OCI-LY3 (cell line): ENCODE results near the gene ERBB3.
"Not testable (repeated sequence)": the region's sequence is repeated elsewhere in the genome, so short reads cannot be mapped to it uniquely, and the experiment has no call there.

Experiments
- H2AFZ ChIP-seq: fragments of 200-600, 300-600 bp; shearing (Covaris generic); 2 replicates; pipeline ENCODE4 v1.6.0; 2014; ENCODE audit warnings: antibody characterized with exemption, low read depth, low read length
- H3K27ac ChIP-seq: fragments of 200-600, 300-600 bp; sonication (generic); 2 replicates; pipeline ENCODE4 v1.5.1; 2014; ENCODE audit warnings: mild to moderate bottlenecking, low read length, moderate library complexity, mixed read lengths
- H3K27me3 ChIP-seq: fragments of 200-600, 300-600 bp; sonication (generic); 2 replicates; pipeline ENCODE4 v1.6.1; 2014; ENCODE audit warnings: low read depth, low read length, mixed read lengths
- H3K36me3 ChIP-seq: fragments of 200-600, 300-600 bp; sonication (generic); replicated peaks from 2 replicates; pipeline ENCODE3; 2014; ENCODE audit warnings: low read depth, low read length, mixed read lengths
- H3K4me1 ChIP-seq: fragments of 300-600, 200-600 bp; sonication (generic); 2 replicates; pipeline ENCODE4 v1.6.1; 2014; ENCODE audit warnings: low read length, mixed read lengths
- H3K4me2 ChIP-seq: fragments of 200-600, 300-600 bp; sonication (generic); 2 replicates; pipeline ENCODE4 v1.6.1; 2014; ENCODE audit warnings: low read length, mixed read lengths
- H3K4me3 ChIP-seq: fragments of 300-600, 200-600 bp; sonication (generic); 2 replicates; pipeline ENCODE4 v1.5.1; 2014; ENCODE audit warnings: antibody characterized with exemption, mild to moderate bottlenecking, low read length, moderate library complexity
- H3K79me2 ChIP-seq: fragments of 300-600, 200-600 bp; shearing (Covaris generic); 2 replicates; pipeline ENCODE4 v1.6.1; 2014; ENCODE audit warnings: mild to moderate bottlenecking, low read length, mixed read lengths
- H3K9ac ChIP-seq: fragments of 300-600, 200-600 bp; shearing (Covaris generic); 2 replicates; pipeline ENCODE4 v1.6.0; 2014; ENCODE audit warnings: mild to moderate bottlenecking, low read length, moderate library complexity
- H3K9me3 ChIP-seq: fragments of 200-600, 300-600 bp; shearing (Covaris generic); 2 replicates; pipeline ENCODE4 v1.6.1; 2014; ENCODE audit warnings: low read length, mixed read lengths; ENCODE audit not compliant: insufficient read depth
- H4K20me1 ChIP-seq: fragments of 200-600, 300-600 bp; sonication (generic); 2 replicates; pipeline ENCODE4 v1.6.1; 2016; ENCODE audit warnings: low read length, mixed read lengths; ENCODE audit not compliant: insufficient read depth
- EZH2phosphoT487 ChIP-seq: fragments of 200-600 bp; shearing (Covaris generic); IDR thresholded peaks from 2 replicates; pipeline ENCODE4 v1.6.1; 2018; ENCODE audit warnings: antibody characterized with exemption, mixed run types, low read depth
- TF ChIP-seq, protein P1 (sequence below): fragments of 200-600, 300-600 bp; sonication (generic); IDR thresholded peaks from 2 replicates; pipeline ENCODE4 v1.5.1; 2014; ENCODE audit warnings: antibody characterized with exemption, low read length, low read depth

The ERBB3 gene

DNA sequence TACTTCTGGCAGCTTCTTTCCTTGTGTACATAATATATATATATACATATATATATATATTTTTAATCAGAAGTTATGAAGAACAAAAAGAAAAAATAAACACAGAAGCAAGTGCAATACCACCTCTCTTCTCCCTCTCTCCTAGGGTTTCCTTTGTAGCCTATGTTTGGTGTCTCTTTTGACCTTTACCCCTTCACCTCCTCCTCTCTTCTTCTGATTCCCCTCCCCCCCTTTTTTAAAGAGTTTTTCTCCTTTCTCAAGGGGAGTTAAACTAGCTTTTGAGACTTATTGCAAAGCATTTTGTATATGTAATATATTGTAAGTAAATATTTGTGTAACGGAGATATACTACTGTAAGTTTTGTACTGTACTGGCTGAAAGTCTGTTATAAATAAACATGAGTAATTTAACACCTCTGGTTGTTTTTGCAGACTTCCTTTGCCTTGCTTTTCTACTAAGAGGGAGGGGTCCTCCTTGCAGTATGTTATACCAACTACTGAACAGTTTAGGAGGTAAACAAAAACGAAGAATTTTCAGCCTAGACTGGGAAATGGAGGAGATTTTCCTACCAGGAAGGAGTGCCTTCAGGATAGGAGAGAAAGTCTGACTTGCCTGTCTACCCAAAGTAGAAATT, 41.8 kb upstream of the ERBB3 start:
- H3K9me3 ChIP-seq, result no peaks in the 10 kb centered on the region
- H3K79me2 ChIP-seq, result peaks cover 14% of the 10 kb centered on the region
- no peak overlapping the region for H3K4me2 ChIP-seq
- no peaks in the 10 kb centered on the region for H3K27me3 ChIP-seq
- H3K27ac ChIP-seq, result no peak overlapping the region
- H3K4me1 ChIP-seq, result peaks cover 10% of the 10 kb centered on the region
- H4K20me1 ChIP-seq, result peaks cover 7% of the 10 kb centered on the region
- no peak overlapping the region for H3K4me3 ChIP-seq
- TF ChIP-seq, protein P1, sequence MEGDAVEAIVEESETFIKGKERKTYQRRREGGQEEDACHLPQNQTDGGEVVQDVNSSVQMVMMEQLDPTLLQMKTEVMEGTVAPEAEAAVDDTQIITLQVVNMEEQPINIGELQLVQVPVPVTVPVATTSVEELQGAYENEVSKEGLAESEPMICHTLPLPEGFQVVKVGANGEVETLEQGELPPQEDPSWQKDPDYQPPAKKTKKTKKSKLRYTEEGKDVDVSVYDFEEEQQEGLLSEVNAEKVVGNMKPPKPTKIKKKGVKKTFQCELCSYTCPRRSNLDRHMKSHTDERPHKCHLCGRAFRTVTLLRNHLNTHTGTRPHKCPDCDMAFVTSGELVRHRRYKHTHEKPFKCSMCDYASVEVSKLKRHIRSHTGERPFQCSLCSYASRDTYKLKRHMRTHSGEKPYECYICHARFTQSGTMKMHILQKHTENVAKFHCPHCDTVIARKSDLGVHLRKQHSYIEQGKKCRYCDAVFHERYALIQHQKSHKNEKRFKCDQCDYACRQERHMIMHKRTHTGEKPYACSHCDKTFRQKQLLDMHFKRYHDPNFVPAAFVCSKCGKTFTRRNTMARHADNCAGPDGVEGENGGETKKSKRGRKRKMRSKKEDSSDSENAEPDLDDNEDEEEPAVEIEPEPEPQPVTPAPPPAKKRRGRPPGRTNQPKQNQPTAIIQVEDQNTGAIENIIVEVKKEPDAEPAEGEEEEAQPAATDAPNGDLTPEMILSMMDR, result no peak
- no peak for TF ChIP-seq EZH2phosphoT487
- H3K9ac ChIP-seq, result no peak overlapping the region
- no peak overlapping the region for H2AFZ ChIP-seq
- H3K36me3 ChIP-seq, result peaks cover 9% of the 10 kb centered on the region

DNA sequence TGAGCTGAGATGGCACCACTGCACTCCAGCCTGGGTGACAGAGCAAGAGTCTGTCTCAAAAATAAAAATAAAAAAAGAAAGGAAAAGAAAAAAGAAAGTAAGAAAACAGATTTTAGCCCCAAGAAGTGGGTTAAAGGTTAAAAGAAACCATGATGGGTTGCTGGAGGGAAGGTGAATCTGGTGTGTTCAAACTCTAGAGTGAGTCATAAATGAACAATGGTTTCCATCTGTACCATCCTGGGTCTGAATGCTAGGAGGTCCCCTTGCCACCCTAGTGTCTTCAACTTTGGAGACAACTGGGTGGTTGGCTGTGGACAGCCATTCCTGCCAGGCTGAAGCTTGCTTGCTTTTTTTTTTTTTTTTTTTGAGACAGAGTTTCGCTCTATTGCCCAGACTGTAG, 39.8 kb upstream of the ERBB3 start:
- Histone ChIP-seq H3K79me2 (peaks cover 23% of the 10 kb centered on the region), H3K36me3 (peaks cover 25% of the 10 kb centered on the region), H3K9ac (no peak overlapping the region), H3K27ac (no peak overlapping the region), H3K27me3 (no peaks in the 10 kb centered on the region), H3K4me2 (no peak overlapping the region), H2AFZ (no peak overlapping the region), H3K4me3 (no peak overlapping the region), H3K9me3 (no peaks in the 10 kb centered on the region), H4K20me1 (peaks cover 7% of the 10 kb centered on the region), H3K4me1 (peaks cover 17% of the 10 kb centered on the region)
- TF ChIP-seq EZH2phosphoT487, result no peak
- TF ChIP-seq, protein P1, result no peak

DNA sequence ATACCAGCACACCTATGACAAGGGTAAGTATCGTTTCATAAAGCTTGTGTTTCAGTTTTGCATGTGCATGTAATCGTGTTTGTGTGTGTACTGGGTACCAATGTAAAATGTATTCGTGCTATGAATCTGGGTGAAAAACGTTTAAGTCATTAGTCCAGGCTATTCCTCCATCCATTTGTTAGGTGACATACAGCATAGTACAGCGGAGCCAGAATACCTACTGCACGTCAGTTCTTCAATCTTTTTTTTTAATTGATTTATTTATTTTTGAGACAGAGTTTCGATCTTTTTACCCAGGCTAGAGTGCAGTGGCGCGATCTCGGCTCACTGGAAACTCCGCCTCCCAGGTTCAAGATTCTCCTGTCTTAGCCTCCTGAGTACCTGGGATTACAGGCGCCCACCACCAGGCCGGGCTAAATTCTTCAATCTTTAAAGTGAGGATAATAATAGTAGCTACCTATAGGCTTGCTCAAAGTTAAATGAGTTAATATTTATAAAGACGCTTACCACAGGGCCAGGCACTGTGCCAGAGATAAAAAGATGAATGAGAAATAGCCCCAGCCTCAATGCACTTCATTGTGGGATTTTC, 38.9 kb upstream of the ERBB3 start:
- Histone ChIP-seq H3K4me3 (peak overlapping the region; percentile 85), H3K79me2 (peaks cover 23% of the 10 kb centered on the region), H2AFZ (peak overlapping the region; percentile 90), H3K36me3 (peaks cover 30% of the 10 kb centered on the region), H4K20me1 (peaks cover 7% of the 10 kb centered on the region), H3K4me1 (peaks cover 17% of the 10 kb centered on the region), H3K4me2 (peak overlapping the region; percentile 92), H3K27me3 (no peaks in the 10 kb centered on the region), H3K9ac (peak overlapping the region; percentile 82), H3K9me3 (no peaks in the 10 kb centered on the region), H3K27ac (peak overlapping the region; percentile 74)
- TF ChIP-seq, protein P1, result no peak
- TF ChIP-seq EZH2phosphoT487, result no peak

DNA sequence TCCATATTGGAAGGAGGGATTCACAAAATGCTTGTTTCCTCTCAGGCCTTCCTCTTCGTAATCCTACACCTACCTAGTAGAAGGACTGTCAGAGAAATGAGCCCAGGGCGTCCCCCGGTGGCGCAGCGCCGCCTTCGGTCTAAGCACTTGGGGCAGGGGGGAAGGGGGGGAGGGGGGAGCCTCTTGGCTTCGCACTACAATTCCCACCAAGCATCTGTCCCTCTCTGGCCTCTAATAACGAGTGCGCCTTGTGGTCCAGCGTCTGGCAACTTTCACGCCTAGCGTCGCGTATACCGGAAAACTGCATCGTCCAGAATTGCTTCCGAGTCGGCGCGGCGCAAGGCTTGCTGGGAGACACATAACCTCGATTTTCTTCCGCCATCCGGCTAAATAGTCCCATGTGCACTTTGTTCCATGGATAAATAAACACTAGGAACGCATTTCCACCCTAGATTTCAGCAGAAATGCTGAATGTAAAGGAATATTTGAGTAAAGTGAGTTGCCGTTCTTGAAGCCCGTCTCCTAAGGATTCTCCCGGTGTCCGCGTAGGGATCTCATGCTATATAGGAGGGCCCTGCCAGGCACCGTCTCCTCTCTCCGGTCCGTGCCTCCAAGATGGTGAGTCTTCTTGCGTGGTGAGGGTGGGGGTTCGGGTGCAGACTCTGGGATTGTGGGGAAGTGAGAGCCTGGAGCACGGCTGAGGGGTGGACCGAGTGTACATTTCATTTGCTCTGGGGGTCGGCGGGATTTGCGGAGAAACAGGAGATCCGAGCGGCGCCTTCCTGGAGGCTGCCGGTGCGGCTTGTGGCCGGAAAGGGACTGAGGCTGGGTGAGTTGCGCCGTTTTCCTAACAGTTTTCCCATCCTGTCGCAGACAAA, 38.2 kb upstream of the ERBB3 start, which contains the start of gene RPS26:
TSS of gene RPS26 (plus strand) at position 367 of the 878 bp plus-strand sequence. CDS start at position 616, 249 bp downstream.
- Histone ChIP-seq H3K9me3 (no peaks in the 10 kb centered on the region), H2AFZ (peak within 1 kb of the TSS; percentile 98), H3K36me3 (peaks cover 30% of the 10 kb centered on the region), H4K20me1 (peaks cover 7% of the 10 kb centered on the region), H3K79me2 (peaks cover 23% of the 10 kb centered on the region), H3K9ac (peak within 1 kb of the TSS; percentile 82), H3K4me3 (peak within 1 kb of the TSS; percentile 85), H3K4me1 (peaks cover 24% of the 10 kb centered on the region), H3K27me3 (no peaks in the 10 kb centered on the region), H3K4me2 (peak within 1 kb of the TSS; percentile 99), H3K27ac (peak within 1 kb of the TSS; percentile 74)
- TF ChIP-seq, protein P1, result peak; percentile 49
- no peak for TF ChIP-seq EZH2phosphoT487

DNA sequence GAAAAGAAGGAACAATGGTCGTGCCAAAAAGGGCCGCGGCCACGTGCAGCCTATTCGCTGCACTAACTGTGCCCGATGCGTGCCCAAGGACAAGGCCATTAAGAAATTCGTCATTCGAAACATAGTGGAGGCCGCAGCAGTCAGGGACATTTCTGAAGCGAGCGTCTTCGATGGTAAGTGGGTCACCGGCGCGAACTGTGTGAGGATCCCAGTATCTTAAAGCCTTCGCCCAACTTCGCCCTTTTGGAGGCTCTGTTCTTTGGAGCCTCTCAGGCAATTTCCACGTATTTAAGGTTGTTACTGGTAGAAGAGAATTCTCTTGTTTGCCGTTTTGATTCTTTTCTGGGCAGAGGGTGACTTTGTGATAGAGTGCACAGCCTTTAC, 37.5 kb upstream of the ERBB3 start:
- H3K79me2 ChIP-seq, result peaks cover 23% of the 10 kb centered on the region
- H3K27ac ChIP-seq, result peak overlapping the region; percentile 74
- H3K4me3 ChIP-seq, result peak overlapping the region; percentile 85
- peak overlapping the region; percentile 82 for H3K9ac ChIP-seq
- H3K4me1 ChIP-seq, result peaks cover 29% of the 10 kb centered on the region
- H3K27me3 ChIP-seq, H2AFZ ChIP-seq, H4K20me1 ChIP-seq, H3K9me3 ChIP-seq: not testable (repeated sequence)
- peaks cover 30% of the 10 kb centered on the region for H3K36me3 ChIP-seq
- H3K4me2 ChIP-seq, result peak overlapping the region; percentile 99
